Measurements from ENCODE around the gene CIB2. TPM values are rescaled to one million over a fixed set of nuclear protein-coding genes. Genes with fewer than 3 reads are reported as not detected.

Gene CIB2
- total and polyA plus RNA-seq, 2 donors = 6.9 to 11.4 TPM

GRCh38 chr15:78055919-78056713, 75.1 kb downstream of the CIB2 start:
- 51% methylated on average over 2 of the region's 2 CpGs for WGBS
- H3K4me1 ChIP-seq (ENCODE audit: insufficient read depth) = peaks cover 8% of the 10 kb centered on the region
- H3K27ac ChIP-seq (ENCODE audit: low read depth) = no peak overlapping the region

GRCh38 chr15:78054966-78055365, 76.3 kb downstream of the CIB2 start:
- peaks cover 8% of the 10 kb centered on the region for H3K4me1 ChIP-seq (ENCODE audit: insufficient read depth)
- no peaks in the 10 kb centered on the region for H3K36me3 ChIP-seq (ENCODE audit: insufficient read depth)
- DNase-seq (ENCODE audit: extremely low spot score) = no peak
- no peak overlapping the region for H3K27ac ChIP-seq (ENCODE audit: low read depth)
- H3K4me3 ChIP-seq (ENCODE audit: low read depth, low read length) = no peak overlapping the region
- WGBS = 97% methylated on average over 1 of the region's 1 CpG

More at GRCh38 chr15:78055919-78056713, 75.1 kb downstream of the CIB2 start:
- DNase-seq (ENCODE audit: extremely low spot score) = no peak
- Histone ChIP-seq H3K36me3 (ENCODE audit: insufficient read depth) (no peaks in the 10 kb centered on the region), H3K4me3 (ENCODE audit: low read depth, low read length) (no peak overlapping the region)

Small RNA genes lying within 50 kb of the gene (small RNA-seq; reads per million reads assigned to genes)
- gene RF00092 = not detected

Other genes with a start within 250 kb of the CIB2 start
- 55.0 TPM for gene TBC1D2B, start 53.7 kb downstream of the CIB2 start, total RNA-seq
- gene TBC1D2B, start 53.7 kb downstream of the CIB2 start, polyA plus RNA-seq = 31.6 TPM
- not detected for gene SH2D7, start 38.9 kb downstream of the CIB2 start, total RNA-seq
- not detected for gene SH2D7, start 38.9 kb downstream of the CIB2 start, polyA plus RNA-seq
- 24.8 TPM for gene IDH3A, start 17.9 kb upstream of the CIB2 start, total RNA-seq
- gene IDH3A, start 17.9 kb upstream of the CIB2 start, polyA plus RNA-seq = 39.4 TPM
- gene ACSBG1, start 103.1 kb upstream of the CIB2 start, total RNA-seq = 1.1 TPM
- 0.25 TPM for gene ACSBG1, start 103.1 kb upstream of the CIB2 start, polyA plus RNA-seq
- 23.4 TPM for gene DNAJA4, start 133.1 kb upstream of the CIB2 start, total RNA-seq
- gene DNAJA4, start 133.1 kb upstream of the CIB2 start, polyA plus RNA-seq = 18.5 TPM
- gene SKIC8, start 168.2 kb upstream of the CIB2 start, total RNA-seq = 66.2 TPM
- gene SKIC8, start 168.2 kb upstream of the CIB2 start, polyA plus RNA-seq = 47.4 TPM
- 5.9 TPM for gene CRABP1, start 208.9 kb upstream of the CIB2 start, total RNA-seq
- gene CRABP1, start 208.9 kb upstream of the CIB2 start, polyA plus RNA-seq = 0.20 TPM

Data from urinary bladder (tissue), 4 donors.